NT2/D1 (cell line): ENCODE results near the gene ADAM17.

Experiments
- DNase-seq: peaks from one replicate; pipeline ENCODE4 v3.0.0-alpha.2; 2011; ENCODE audit warnings: low read depth, low spot score
- H3K27me3 ChIP-seq: 2 replicates; pipeline ENCODE4 v1.6.0; 2011; ENCODE audit warnings: mild to moderate bottlenecking; ENCODE audit not compliant: insufficient read length, insufficient read depth
- H3K36me3 ChIP-seq: 2 replicates; pipeline ENCODE4 v1.6.1; 2011; ENCODE audit warnings: mild to moderate bottlenecking, low read length, mixed read lengths; ENCODE audit not compliant: insufficient read depth, insufficient read length
- H3K4me1 ChIP-seq: 2 replicates; pipeline ENCODE4 v1.5.1; 2011; ENCODE audit not compliant: insufficient read depth, insufficient read length
- H3K4me3 ChIP-seq: 2 replicates; pipeline ENCODE4 v1.5.1; 2011; ENCODE audit warnings: low read depth; ENCODE audit not compliant: insufficient read length
- H3K9ac ChIP-seq: 2 replicates; pipeline ENCODE4 v1.6.0; 2011; ENCODE audit warnings: low read depth; ENCODE audit not compliant: insufficient read length
- H3K9me3 ChIP-seq: 2 replicates; pipeline ENCODE4 v1.5.1; 2011; ENCODE audit warnings: mild to moderate bottlenecking, low read length; ENCODE audit not compliant: insufficient read depth
- SUZ12 ChIP-seq: IDR thresholded peaks from 2 replicates; pipeline ENCODE4 v1.6.1; 2011; ENCODE audit not compliant: insufficient read length, insufficient read depth; ENCODE audit errors: extremely low read depth
- YY1 ChIP-seq: IDR thresholded peaks from 2 replicates; pipeline ENCODE4 v1.6.1; 2011; ENCODE audit not compliant: insufficient read length, insufficient read depth
- ZNF274 ChIP-seq: IDR thresholded peaks from 2 replicates; pipeline ENCODE4 v1.6.1; 2011; ENCODE audit warnings: mild to moderate bottlenecking, low read depth, low read length

The ADAM17 gene

DNA sequence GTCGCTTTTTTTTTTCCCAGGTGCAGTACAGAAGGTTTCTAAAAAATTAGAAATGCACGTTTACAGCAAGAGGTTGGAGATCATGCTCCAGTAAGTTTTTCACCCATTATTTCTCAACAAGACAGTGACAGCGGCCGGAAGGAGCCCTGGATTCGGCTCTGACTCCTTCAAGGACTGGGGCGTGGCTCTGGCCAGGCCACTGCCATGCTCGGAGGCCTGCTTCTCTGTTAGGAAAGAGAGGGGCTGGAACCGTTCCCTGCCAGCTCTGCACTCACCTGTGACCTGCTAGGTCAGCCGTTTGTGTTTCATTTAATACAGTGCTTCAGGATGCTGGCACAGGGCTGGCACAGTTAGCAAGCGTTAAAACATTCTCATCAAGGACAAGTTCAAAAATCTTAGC is 87.9 kb downstream of the ADAM17 start:
- H3K9ac ChIP-seq: no peak overlapping the region
- peaks cover 53% of the 10 kb centered on the region for H3K36me3 ChIP-seq
- H3K4me3 ChIP-seq: no peak overlapping the region
- H3K27me3 ChIP-seq: no peaks in the 10 kb centered on the region
- DNase-seq: no peak
- TF ChIP-seq SUZ12 (no peak), ZNF274 (no peak), YY1 (no peak)
- H3K4me1 ChIP-seq: no peaks in the 10 kb centered on the region
- H3K9me3 ChIP-seq: no peaks in the 10 kb centered on the region

DNA sequence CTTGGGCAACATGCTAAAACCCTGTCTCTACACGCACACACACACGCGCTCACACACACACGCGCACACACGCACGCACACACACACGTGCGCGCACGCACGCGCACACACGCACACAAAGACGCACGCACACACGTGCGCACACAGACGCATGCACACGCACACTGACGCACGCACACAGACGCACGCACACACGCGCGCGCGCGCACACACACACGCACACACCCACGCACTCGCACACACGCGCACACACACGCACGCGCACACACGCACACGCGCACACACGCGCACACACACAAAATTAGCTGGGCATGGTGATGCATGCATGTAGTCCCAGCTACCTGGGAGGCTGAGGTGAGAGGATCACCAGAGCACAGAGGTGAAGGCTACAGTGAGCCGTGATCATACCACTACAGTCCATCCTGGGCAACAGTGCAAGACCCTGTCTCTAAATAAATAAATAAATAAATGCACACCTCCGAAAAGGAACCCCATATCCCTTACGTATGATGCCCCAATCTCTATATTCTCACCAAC is 89.4 kb downstream of the ADAM17 start:
- TF ChIP-seq YY1 (no peak), ZNF274 (no peak), SUZ12 (no peak)

DNA sequence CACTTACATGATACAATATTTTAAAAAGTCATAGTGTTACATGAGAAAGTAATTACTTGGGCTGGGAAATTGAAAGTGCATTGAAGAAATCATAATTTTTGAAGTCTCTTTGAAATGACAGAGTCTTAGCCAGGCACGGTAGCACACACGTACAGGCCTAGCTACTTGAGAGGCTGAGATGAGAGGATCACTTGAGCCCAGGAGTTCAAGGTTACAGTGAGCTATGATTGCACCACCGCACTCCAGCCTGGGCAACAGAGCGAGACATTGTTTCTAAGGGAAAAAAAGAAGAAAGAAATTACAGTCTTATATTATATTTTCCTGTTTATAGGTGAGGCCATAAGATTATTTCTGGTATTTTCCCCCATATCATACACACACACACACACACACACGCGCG is 90.5 kb downstream of the ADAM17 start:
- no peak for DNase-seq
- H3K36me3 ChIP-seq: peaks cover 55% of the 10 kb centered on the region
- H3K9ac ChIP-seq: no peak overlapping the region
- no peaks in the 10 kb centered on the region for H3K9me3 ChIP-seq
- H3K27me3 ChIP-seq: no peaks in the 10 kb centered on the region
- H3K4me1 ChIP-seq: no peaks in the 10 kb centered on the region
- TF ChIP-seq YY1 (no peak), SUZ12 (no peak), ZNF274 (no peak)
- H3K4me3 ChIP-seq: no peak overlapping the region

More for the DNA sequence above, 89.4 kb downstream of the ADAM17 start:
- Histone ChIP-seq H3K9ac (no peak overlapping the region), H3K9me3 (no peaks in the 10 kb centered on the region), H3K4me3 (no peak overlapping the region), H3K4me1 (no peaks in the 10 kb centered on the region), H3K27me3 (no peaks in the 10 kb centered on the region), H3K36me3 (peaks cover 52% of the 10 kb centered on the region)
- DNase-seq: no peak

DNA sequence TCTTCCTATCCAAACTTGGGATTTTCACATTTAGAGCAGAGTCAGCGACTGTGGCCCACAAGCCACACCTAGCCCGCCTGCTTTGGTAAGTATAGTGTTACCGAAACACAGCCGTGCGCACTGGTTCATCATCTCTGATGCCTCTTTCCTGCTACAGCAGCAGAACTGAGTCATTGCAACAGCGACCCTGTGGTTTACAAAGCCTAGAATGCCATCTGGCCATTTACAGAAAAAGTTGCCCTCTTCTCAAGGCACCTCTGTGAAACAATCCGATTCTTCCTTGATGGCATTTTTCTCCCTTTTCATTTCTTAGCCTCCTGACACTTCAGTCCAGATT is 92.0 kb downstream of the ADAM17 start:
- no peak for DNase-seq

DNA sequence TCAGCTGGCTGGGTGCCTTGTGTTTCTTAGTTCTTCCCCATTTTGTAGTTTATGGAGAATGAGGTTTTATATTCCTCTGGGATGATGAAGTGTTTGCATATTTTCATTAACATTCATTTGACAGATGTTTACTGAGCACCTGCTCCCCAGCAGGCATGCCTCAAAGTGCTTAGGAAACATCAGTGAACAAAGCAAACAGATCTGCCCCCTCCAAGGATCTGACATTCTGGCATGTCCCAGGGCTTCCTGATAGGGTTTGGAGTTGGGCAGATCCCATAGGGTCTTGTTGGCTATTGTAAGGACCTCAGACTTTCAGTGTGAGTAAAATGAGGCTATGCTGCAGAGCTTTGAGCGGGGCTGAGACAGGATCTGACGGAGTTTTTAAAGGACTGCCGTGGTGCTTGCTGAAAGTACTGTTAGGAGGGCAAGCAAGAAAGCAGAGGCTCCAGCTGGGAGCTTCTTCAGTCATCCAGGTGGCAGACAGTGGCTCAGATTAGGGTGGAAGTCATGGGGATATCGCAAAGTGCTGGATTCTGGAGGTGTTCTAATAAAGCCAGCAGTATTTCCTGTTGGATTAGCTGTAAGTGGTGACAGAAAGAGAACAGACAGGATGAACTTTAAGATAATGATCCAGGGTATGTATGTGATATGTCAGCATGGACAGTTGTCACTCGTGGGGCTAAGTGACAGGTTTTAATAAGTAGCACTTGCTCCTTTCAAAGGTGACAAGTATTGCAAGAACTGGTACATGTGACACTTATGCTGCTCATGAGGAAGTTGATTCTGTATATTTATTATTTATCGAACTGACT is 92.5 kb downstream of the ADAM17 start:
- no peaks in the 10 kb centered on the region for H3K4me1 ChIP-seq
- DNase-seq: no peak
- H3K27me3 ChIP-seq: no peaks in the 10 kb centered on the region
- H3K36me3 ChIP-seq: peaks cover 52% of the 10 kb centered on the region
- no peak for TF ChIP-seq SUZ12
- no peaks in the 10 kb centered on the region for H3K9me3 ChIP-seq
- H3K4me3 ChIP-seq: no peak overlapping the region
- H3K9ac ChIP-seq: no peak overlapping the region

More for the DNA sequence above, 92.0 kb downstream of the ADAM17 start:
- Histone ChIP-seq H3K36me3 (peaks cover 50% of the 10 kb centered on the region), H3K4me3 (no peak overlapping the region), H3K9me3 (no peaks in the 10 kb centered on the region), H3K9ac (no peak overlapping the region), H3K4me1 (no peaks in the 10 kb centered on the region), H3K27me3 (no peaks in the 10 kb centered on the region)
- TF ChIP-seq SUZ12: no peak
- TF ChIP-seq YY1: no peak
- no peak for TF ChIP-seq ZNF274

DNA sequence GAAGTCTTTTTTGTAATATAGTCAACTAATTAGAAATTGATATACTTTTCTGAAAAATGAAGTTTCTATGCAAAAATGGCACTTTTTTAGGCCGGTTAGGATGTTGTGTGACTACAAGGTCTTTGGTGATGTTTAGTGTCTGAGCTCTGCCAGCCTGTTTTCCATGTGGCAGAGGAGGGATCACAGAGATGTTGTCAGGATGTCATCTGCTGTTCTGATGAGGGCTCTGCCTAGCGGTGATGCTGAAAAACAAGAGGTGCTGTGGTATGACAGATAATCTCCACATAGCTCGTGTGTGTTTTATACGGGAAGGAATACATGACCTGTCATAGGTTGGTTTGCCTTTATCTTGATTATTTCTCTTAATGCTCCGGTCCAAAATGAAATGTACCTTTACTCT is 93.3 kb downstream of the ADAM17 start:
- Histone ChIP-seq H3K9ac (no peak overlapping the region), H3K27me3 (no peaks in the 10 kb centered on the region), H3K4me1 (no peaks in the 10 kb centered on the region), H3K36me3 (peaks cover 48% of the 10 kb centered on the region), H3K9me3 (no peaks in the 10 kb centered on the region), H3K4me3 (no peak overlapping the region)
- TF ChIP-seq YY1 (no peak), SUZ12 (no peak), ZNF274 (no peak)
- no peak for DNase-seq

DNA sequence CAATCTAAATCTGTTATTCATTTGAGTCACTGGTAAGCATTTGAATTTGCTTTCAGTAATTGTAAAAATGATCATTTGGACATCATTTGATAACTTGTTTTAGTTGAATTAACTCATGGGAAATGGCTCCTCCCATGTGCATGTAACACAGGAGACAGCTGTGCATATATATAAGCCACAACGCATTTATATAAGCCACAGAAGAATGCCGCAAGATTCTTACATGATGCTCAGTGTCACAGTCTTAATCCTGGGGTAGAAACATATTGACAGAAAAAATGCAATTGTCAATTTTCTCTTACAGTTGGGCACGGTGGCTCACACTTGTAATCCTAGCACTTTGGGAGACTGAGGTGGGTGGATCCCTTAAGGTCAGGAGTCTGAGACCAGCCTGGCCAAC is 94.6 kb downstream of the ADAM17 start:
- TF ChIP-seq YY1 (no peak), ZNF274 (no peak), SUZ12 (no peak)
- H3K4me3 ChIP-seq: no peak overlapping the region
- H3K36me3 ChIP-seq: peaks cover 52% of the 10 kb centered on the region
- no peaks in the 10 kb centered on the region for H3K27me3 ChIP-seq
- no peak overlapping the region for H3K9ac ChIP-seq
- DNase-seq: no peak
- no peaks in the 10 kb centered on the region for H3K4me1 ChIP-seq
- no peaks in the 10 kb centered on the region for H3K9me3 ChIP-seq
